ENCODE measurements around the gene FBXL7. TPM values are rescaled to one million over a fixed set of nuclear protein-coding genes. Genes with fewer than 3 reads are reported as not detected.

FBXL7 gene
- total and polyA plus RNA-seq, 2 of the 8 experiments (the other 6 are each of a cell fraction or from before 2014, with no cell fraction given) = 17.7 to 17.8 TPM

- Histone ChIP-seq H3K9ac (replicated peaks in 1 of 4; ENCODE audit: extremely low read depth in 1 of 4, low read depth in 3 of 4, low read length in 3 of 4) (no peak overlapping the region), H2AFZ (ENCODE audit: low read length) (no peak overlapping the region), H2BK5ac (ENCODE audit: low read depth, low read length) (no peak overlapping the region), H3K27ac (ENCODE audit: low read depth, low read length) (no peak overlapping the region), H3K4ac (replicated peaks; ENCODE audit: insufficient read length, low read depth, low read length) (no peak overlapping the region), H3K4me2 (ENCODE audit: insufficient read depth in 1 of 2, low read depth in 2 of 2, low read length in 2 of 2) (no peak overlapping the region), H2BK12ac (ENCODE audit: low read depth, low read length) (no peak overlapping the region), H2AK5ac (ENCODE audit: low read depth, low read length) (no peak overlapping the region), H3K56ac (replicated peaks; ENCODE audit: insufficient read length, low read depth, low read length) (no peak overlapping the region), H4K20me1 (replicated peaks in 1 of 2; ENCODE audit: control insufficient read depth in 1 of 2, insufficient read depth in 2 of 2, low read length in 2 of 2) (peaks cover 0 to 2% of the 10 kb centered on the region in 2 experiments), H3K23me2 (ENCODE audit: low read depth, low read length) (no peaks in the 10 kb centered on the region), H3K9me3 (ENCODE audit: insufficient read depth in 2 of 2, low read depth in 1 of 2, low read length in 1 of 2) (no peaks in the 10 kb centered on the region), H2BK15ac (ENCODE audit: low read length) (no peak overlapping the region), H3K36me3 (ENCODE audit: control insufficient read depth in 2 of 4, insufficient read depth in 4 of 4, low read length in 3 of 4) (no peaks in the 10 kb centered on the region), H3K27me3 (replicated peaks in 1 of 4; ENCODE audit: control insufficient read depth in 3 of 4, extremely low read depth in 1 of 4, insufficient read depth in 3 of 4, low read length in 3 of 4) (no peaks in the 10 kb centered on the region), H3K79me1 (ENCODE audit: low read depth, low read length) (no peaks in the 10 kb centered on the region; the same call in 1 of the 2 replicates), H3K4me3 (ENCODE audit: extremely low read depth in 1 of 4, insufficient read depth in 2 of 4, low read depth in 3 of 4, low read length in 4 of 4) (no peak overlapping the region), H3K18ac (ENCODE audit: extremely low read depth, low read length) (no peak overlapping the region), H2BK120ac (replicated peaks; ENCODE audit: low read depth, low read length) (no peak overlapping the region), H2BK20ac (ENCODE audit: low read length) (no peak overlapping the region), H3K79me2 (ENCODE audit: control insufficient read depth in 1 of 2, insufficient read depth in 2 of 2, low read length in 2 of 2) (peaks cover 0 to 10% of the 10 kb centered on the region in 2 experiments; a peak in 2 of 4 replicates), H4K5ac (ENCODE audit: insufficient read length, low read depth, low read length) (no peak overlapping the region), H3K4me1 (replicated peaks in 1 of 4; ENCODE audit: control insufficient read depth in 3 of 4, insufficient read depth in 4 of 4, low read length in 3 of 4) (peaks cover 0 to 10% (median 0%) of the 10 kb centered on the region in 4 experiments; a peak in 1 of 7 replicates), H3K14ac (ENCODE audit: insufficient read length) (no peak overlapping the region), H4K8ac (ENCODE audit: extremely low read depth, insufficient read depth, low read length) (no peak overlapping the region), H3K23ac (ENCODE audit: insufficient read length) (no peak overlapping the region), H4K91ac (replicated peaks; ENCODE audit: insufficient read length, low read length) (no peak overlapping the region)
- no peak for DNase-seq (ENCODE audit: low read depth in 1 of 2, low spot score in 2 of 2)
- 82% methylated on average over 10 of the region's 10 CpGs; no CpG with 5 or more reads in 1 of the 2 experiments for WGBS, 2 experiments (ENCODE audit: extremely low coverage in 1 of 2, insufficient coverage in 1 of 2, insufficient read length in 1 of 2, insufficient replicate concordance in 2 of 2, low coverage in 1 of 2, low lambda C conversion rate in 2 of 2, missing lambda C conversion rate in 1 of 2)
- POLR2A ChIA-PET (ENCODE audit: partially characterized antibody) = no interaction called here
- CTCF ChIA-PET (ENCODE audit: partially characterized antibody) = interaction anchor here (0.9 kb wide), 1 partner anchor 76 kb away, joined by 3 read pairs; no protein-coding TSS in a partner anchor
- FAIRE-seq = no peak
- TF ChIP-seq KDM1A (IDR thresholded peaks at IDR 0.05; ENCODE audit: borderline replicate concordance, low read length) (no peak), BCL11A (IDR thresholded peaks at IDR 0.05; ENCODE audit: low read depth in 2 of 2, low read length in 2 of 2) (no peak), SP2 (IDR thresholded peaks at IDR 0.05; ENCODE audit: low read length) (no peak), ATF2 (IDR thresholded peaks at IDR 0.05; ENCODE audit: low read length) (no peak), CREB1 (IDR thresholded peaks at IDR 0.05) (no peak), HDAC2 (IDR thresholded peaks at IDR 0.05; ENCODE audit: borderline replicate concordance in 1 of 2, low read depth in 2 of 2, low read length in 2 of 2) (no peak), ZNF274 (IDR thresholded peaks at IDR 0.05; ENCODE audit: borderline replicate concordance, extremely low read depth, low read length) (no peak), CBX8 (IDR thresholded peaks at IDR 0.05; ENCODE audit: borderline replicate concordance, low read depth, low read length) (no peak), CEBPB (IDR thresholded peaks at IDR 0.05; ENCODE audit: low read depth, low read length) (no peak), JUN (IDR thresholded peaks at IDR 0.05; ENCODE audit: low read depth, low read length) (no peak), CTBP2 (IDR thresholded peaks at IDR 0.05; ENCODE audit: borderline replicate concordance, insufficient read depth, insufficient read length, low read length) (no peak), SUZ12 (IDR thresholded peaks at IDR 0.05; ENCODE audit: low read length) (no peak)
Observed at GRCh38 chr5:15752663-15753285, 252.8 kb downstream of the FBXL7 start.

Measured in H1 (cell line).